Nephron (organoid): ENCODE measurements around the gene RBM8A.
"Not testable (repeated sequence)": the region's sequence is repeated elsewhere in the genome, so short reads cannot be mapped to it uniquely, and the experiment has no call there.

Source experiments
- H3K27ac Mint-ChIP-seq, 3 experiments: 2 replicates each; pipeline ENCODE4 v1.8.0; 2020; ENCODE audit warnings: mixed read lengths in 3 of 3, mild to moderate bottlenecking in 2 of 3, moderate library complexity in 1 of 3
- H3K27me3 Mint-ChIP-seq: 2 replicates; pipeline ENCODE4 v1.8.0; 2021; ENCODE audit warnings: low read depth, mild to moderate bottlenecking, moderate library complexity, mixed read lengths
- H3K36me3 Mint-ChIP-seq: 2 replicates; pipeline ENCODE4 v1.8.0; 2020; ENCODE audit warnings: low read depth, mixed read lengths
- H3K4me1 Mint-ChIP-seq: 2 replicates; pipeline ENCODE4 v1.8.0; 2020; ENCODE audit warnings: mixed read lengths
- H3K4me3 Mint-ChIP-seq, 3 experiments: 2 replicates each; pipeline ENCODE4 v1.8.0; 2020; ENCODE audit warnings: mild to moderate bottlenecking in 3 of 3, mixed read lengths in 3 of 3, moderate library complexity in 2 of 3
- H3K9me3 Mint-ChIP-seq: 2 replicates; pipeline ENCODE4 v1.8.0; 2020; ENCODE audit warnings: mixed read lengths
- TF ChIP-seq, protein P1 (sequence below), 3 experiments: fragments of 200-600 bp; sonication (generic); IDR thresholded peaks; one replicate each; pipeline ENCODE4 v1.5.0; 2021; ENCODE audit warnings: antibody characterized with exemption in 3 of 3; ENCODE audit not compliant: unreplicated experiment in 3 of 3

Gene RBM8A

GRCh38 chr1:145944532-145944931 lies 17.2 kb upstream of the RBM8A start:
- Mint-ChIP-seq H3K4me1 (peaks cover 14% of the 10 kb centered on the region), H3K36me3 (peaks cover 38% of the 10 kb centered on the region), H3K9me3 (no peaks in the 10 kb centered on the region), H3K27me3 (no peaks in the 10 kb centered on the region), H3K4me3 (no peak overlapping the region), H3K27ac (no peak overlapping the region)
- TF ChIP-seq, protein P1, sequence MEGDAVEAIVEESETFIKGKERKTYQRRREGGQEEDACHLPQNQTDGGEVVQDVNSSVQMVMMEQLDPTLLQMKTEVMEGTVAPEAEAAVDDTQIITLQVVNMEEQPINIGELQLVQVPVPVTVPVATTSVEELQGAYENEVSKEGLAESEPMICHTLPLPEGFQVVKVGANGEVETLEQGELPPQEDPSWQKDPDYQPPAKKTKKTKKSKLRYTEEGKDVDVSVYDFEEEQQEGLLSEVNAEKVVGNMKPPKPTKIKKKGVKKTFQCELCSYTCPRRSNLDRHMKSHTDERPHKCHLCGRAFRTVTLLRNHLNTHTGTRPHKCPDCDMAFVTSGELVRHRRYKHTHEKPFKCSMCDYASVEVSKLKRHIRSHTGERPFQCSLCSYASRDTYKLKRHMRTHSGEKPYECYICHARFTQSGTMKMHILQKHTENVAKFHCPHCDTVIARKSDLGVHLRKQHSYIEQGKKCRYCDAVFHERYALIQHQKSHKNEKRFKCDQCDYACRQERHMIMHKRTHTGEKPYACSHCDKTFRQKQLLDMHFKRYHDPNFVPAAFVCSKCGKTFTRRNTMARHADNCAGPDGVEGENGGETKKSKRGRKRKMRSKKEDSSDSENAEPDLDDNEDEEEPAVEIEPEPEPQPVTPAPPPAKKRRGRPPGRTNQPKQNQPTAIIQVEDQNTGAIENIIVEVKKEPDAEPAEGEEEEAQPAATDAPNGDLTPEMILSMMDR (IDR thresholded peaks at IDR 0.05; ENCODE audit: unreplicated experiment in 3 of 3) = no peak

DNA sequence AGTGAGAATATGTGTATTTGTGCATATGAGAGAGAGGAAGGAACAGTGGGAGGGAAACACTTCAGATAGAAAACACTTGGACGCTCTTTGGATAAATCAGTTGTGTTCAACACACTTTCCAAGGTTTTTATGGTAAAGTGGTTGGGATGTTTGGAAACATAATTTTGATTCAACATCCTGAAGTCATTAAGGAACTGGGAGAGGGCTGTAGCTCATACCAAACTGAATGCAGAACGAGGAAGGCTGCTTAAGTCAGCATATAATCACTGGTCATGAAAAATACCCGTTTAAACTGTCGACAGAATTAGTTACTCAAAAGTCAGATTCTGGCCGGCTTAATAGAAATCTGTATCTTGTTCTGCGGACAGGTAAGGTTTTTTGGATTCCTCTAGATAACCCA lies 15.6 kb upstream of the RBM8A start:
- H3K27me3 Mint-ChIP-seq = no peaks in the 10 kb centered on the region
- no peaks in the 10 kb centered on the region for H3K9me3 Mint-ChIP-seq
- H3K36me3 Mint-ChIP-seq = peaks cover 32% of the 10 kb centered on the region
- peak overlapping the region in 1 of 3 experiments; percentile 50 for H3K4me3 Mint-ChIP-seq
- H3K4me1 Mint-ChIP-seq = peaks cover 14% of the 10 kb centered on the region
- TF ChIP-seq, protein P1 (IDR thresholded peaks at IDR 0.05; ENCODE audit: unreplicated experiment in 3 of 3) = no peak
- H3K27ac Mint-ChIP-seq = peak overlapping the region; percentile 91 to 96 (median 91)

DNA sequence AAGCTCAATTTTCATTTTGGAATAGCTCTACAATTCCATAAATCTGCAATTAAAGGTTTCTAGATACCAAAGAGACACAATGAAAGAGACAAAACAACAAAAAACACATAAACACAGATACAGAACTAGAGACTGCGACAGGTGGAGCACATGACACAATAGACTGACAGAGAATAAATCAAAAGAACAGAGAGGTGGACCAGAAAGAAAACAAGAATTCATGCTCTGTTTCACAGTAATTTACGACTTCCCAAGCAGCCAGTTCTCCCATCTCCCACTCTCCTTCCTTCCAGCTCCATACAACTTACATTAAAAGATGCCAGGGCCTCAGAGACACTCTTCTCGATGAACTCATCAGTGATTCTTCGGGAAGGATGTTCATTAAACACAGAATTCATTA lies 15.1 kb upstream of the RBM8A start:
- Mint-ChIP-seq H3K36me3 (peaks cover 35% of the 10 kb centered on the region), H3K4me3 (peak overlapping the region in 1 of 3 experiments; percentile 50), H3K27me3 (no peaks in the 10 kb centered on the region), H3K9me3 (no peaks in the 10 kb centered on the region), H3K4me1 (peaks cover 14% of the 10 kb centered on the region), H3K27ac (peak overlapping the region; percentile 91 to 96 (median 91))
- TF ChIP-seq, protein P1 (IDR thresholded peaks at IDR 0.05; ENCODE audit: unreplicated experiment in 3 of 3) = no peak

DNA sequence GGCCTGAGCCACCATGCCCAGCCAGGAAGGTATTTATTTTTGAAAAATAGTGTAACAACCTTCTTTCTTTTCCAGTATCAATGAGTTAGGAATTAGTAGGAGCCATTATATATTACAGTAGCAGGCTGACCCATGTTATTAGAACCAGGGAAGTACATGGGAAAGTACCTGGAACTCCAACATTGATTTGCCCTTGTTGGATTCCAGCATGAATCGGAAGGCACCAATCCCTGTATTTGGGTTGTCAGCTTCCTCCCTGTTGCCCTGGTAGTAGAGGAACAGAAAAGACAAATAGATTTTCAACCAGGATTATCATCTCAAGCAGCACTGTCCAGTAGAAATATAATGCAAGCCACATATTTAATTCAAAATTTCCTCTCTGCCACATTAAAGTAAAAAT lies 10.2 kb upstream of the RBM8A start:
- TF ChIP-seq, protein P1 (IDR thresholded peaks at IDR 0.05; ENCODE audit: unreplicated experiment in 3 of 3) = no peak
- Mint-ChIP-seq H3K9me3 (no peaks in the 10 kb centered on the region), H3K4me1 (peaks cover 4% of the 10 kb centered on the region), H3K4me3 (no peak overlapping the region), H3K36me3 (peaks cover 43% of the 10 kb centered on the region), H3K27ac (no peak overlapping the region), H3K27me3 (no peaks in the 10 kb centered on the region)

DNA sequence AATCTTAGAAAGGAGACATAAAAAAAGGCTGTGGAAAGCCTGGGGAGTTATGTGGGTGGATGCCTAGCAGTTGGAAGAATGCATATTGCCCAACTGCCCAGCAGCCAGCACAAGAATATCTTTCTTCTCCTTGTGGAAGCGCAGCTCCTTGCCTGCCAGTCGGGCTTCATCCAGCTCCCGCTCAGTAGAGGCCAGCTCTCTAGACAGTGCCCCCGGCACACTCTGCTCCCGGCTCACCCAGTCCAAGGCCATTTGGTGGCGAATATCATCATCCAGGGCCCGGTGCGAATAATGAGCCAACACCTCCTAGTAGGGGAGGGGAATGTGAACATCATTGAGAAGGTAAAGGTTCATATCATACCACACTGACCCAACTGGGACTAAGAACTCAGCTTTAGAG lies 9.0 kb upstream of the RBM8A start:
- TF ChIP-seq, protein P1 (IDR thresholded peaks at IDR 0.05; ENCODE audit: unreplicated experiment in 3 of 3) = no peak
- Mint-ChIP-seq H3K27me3 (no peaks in the 10 kb centered on the region), H3K4me3 (no peak overlapping the region), H3K4me1 (no peaks in the 10 kb centered on the region), H3K27ac (no peak overlapping the region), H3K36me3 (peaks cover 41% of the 10 kb centered on the region), H3K9me3 (no peaks in the 10 kb centered on the region)

GRCh38 chr1:145935708-145936107 lies 8.4 kb upstream of the RBM8A start:
- no peak overlapping the region for H3K27ac Mint-ChIP-seq
- no peaks in the 10 kb centered on the region for H3K27me3 Mint-ChIP-seq
- TF ChIP-seq, protein P1 (IDR thresholded peaks at IDR 0.05; ENCODE audit: unreplicated experiment in 3 of 3) = no peak

GRCh38 chr1:145932522-145933009 lies 5.3 kb upstream of the RBM8A start:
- not testable (repeated sequence) for H3K4me1 Mint-ChIP-seq, H3K27me3 Mint-ChIP-seq, H3K9me3 Mint-ChIP-seq, H3K27ac Mint-ChIP-seq, H3K4me3 Mint-ChIP-seq
- peaks cover 43% of the 10 kb centered on the region for H3K36me3 Mint-ChIP-seq

More at GRCh38 chr1:145935708-145936107, 8.4 kb upstream of the RBM8A start:
- Mint-ChIP-seq H3K4me1 (no peaks in the 10 kb centered on the region), H3K9me3 (no peaks in the 10 kb centered on the region), H3K4me3 (no peak overlapping the region), H3K36me3 (peaks cover 43% of the 10 kb centered on the region)
